ENCODE measurements around the gene GPRC5B. TPM values are rescaled to one million over a fixed set of nuclear protein-coding genes. Genes with fewer than 3 reads are reported as not detected.

Gene GPRC5B
- total RNA-seq, 2 donors from 2014 or later: 2.5 to 2.9 TPM

DNA sequence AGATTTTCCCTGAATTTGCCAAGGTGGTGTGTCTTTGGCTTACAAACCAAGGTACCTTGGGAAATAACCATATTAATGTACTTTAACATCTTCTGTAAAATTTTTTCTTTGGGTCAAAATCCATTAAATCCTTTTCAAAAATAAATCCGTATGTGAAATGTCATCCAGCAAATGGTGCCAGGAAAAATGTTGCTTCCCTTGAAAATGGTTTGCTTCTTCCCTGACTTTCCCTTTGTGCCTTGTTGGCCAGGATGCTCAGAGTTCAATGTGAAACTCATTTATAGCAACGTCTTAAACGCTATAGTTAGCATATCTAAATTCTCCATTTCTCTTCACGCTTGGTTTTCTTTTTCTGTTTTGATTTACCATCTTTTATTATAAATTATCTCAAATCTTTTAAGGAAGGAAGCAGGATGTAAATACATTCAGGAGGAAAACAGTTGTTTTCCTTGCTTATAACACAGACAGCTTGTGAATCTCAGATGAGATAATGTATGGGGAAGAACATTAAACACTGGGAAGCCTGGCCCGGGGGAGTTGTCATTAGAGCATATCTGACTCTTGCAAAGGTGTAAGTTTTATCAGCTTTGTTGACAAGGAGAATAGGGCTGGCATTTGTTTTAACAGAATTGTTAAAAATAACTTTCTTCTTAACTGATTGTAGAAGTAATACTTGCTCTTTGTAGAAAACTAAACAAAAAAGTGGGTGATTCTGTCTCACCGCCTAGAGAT lies 42.1 kb downstream of the GPRC5B start:
- no peak for DNase-seq
- H3K27ac Mint-ChIP-seq: no peak overlapping the region
- H3K36me3 Mint-ChIP-seq (ENCODE audit: low read depth): no peaks in the 10 kb centered on the region
- no peaks in the 10 kb centered on the region for H3K9me3 ChIP-seq (ENCODE audit: control insufficient read depth, low read length, poor library complexity, severe bottlenecking)
- peaks cover 3% of the 10 kb centered on the region for H3K4me1 Mint-ChIP-seq
- ATAC-seq: no peak
- H3K4me3 Mint-ChIP-seq: no peak overlapping the region
- H3K27me3 Mint-ChIP-seq: peaks cover 5% of the 10 kb centered on the region

GRCh38 chr16:19841184-19841583 lies 43.5 kb downstream of the GPRC5B start:
- Mint-ChIP-seq H3K4me1 (peaks cover 3% of the 10 kb centered on the region), H3K36me3 (ENCODE audit: low read depth) (no peaks in the 10 kb centered on the region), H3K27ac (no peak overlapping the region), H3K4me3 (no peak overlapping the region), H3K27me3 (no peaks in the 10 kb centered on the region)
- ATAC-seq: no peak
- no peaks in the 10 kb centered on the region for H3K9me3 ChIP-seq (ENCODE audit: control insufficient read depth, low read length, poor library complexity, severe bottlenecking)
- DNase-seq: no peak

DNA sequence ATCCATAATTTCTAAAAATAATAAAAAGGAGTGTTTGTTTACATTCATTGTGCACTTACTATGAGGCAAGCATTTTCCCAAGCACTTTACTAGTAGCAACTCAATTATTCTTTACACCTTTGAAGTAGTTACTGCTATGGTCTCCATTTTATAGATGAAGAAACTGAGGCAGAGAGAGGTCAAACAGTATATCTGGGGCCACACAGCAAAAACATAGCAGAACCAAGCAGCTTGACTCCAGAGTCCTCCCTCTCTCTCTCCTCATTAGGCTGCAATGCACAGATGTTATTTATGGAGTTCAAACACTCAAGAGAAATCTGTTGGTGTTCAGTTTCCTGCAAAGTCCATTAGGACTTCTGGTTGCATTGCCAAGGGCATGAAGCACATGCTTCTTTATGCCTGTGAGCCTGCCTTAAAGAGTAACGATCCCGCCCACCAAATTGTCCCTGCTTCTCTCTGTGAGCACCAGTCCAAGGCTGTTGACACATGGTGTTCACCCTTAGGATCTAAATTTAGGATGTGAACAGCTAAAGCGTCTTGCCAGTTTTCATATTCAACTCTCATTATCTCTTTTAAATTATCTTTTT lies 44.0 kb downstream of the GPRC5B start:
- no peaks in the 10 kb centered on the region for H3K27me3 Mint-ChIP-seq
- no peaks in the 10 kb centered on the region for H3K36me3 Mint-ChIP-seq (ENCODE audit: low read depth)
- no peak overlapping the region for H3K27ac Mint-ChIP-seq

GRCh38 chr16:19837984-19838707 lies 46.5 kb downstream of the GPRC5B start:
- H3K4me1 Mint-ChIP-seq: peaks cover 3% of the 10 kb centered on the region
- DNase-seq (no peak), ATAC-seq (no peak)
- H3K9me3 ChIP-seq (ENCODE audit: control insufficient read depth, low read length, poor library complexity, severe bottlenecking): no peaks in the 10 kb centered on the region
- H3K27me3 Mint-ChIP-seq: no peaks in the 10 kb centered on the region
- H3K27ac Mint-ChIP-seq: no peak overlapping the region
- H3K4me3 Mint-ChIP-seq: no peak overlapping the region
- H3K36me3 Mint-ChIP-seq (ENCODE audit: low read depth): no peaks in the 10 kb centered on the region

More for the DNA sequence above, 44.0 kb downstream of the GPRC5B start:
- no peaks in the 10 kb centered on the region for H3K9me3 ChIP-seq (ENCODE audit: control insufficient read depth, low read length, poor library complexity, severe bottlenecking)
- no peak for ATAC-seq
- Mint-ChIP-seq H3K4me3 (no peak overlapping the region), H3K4me1 (peaks cover 3% of the 10 kb centered on the region)
- DNase-seq: no peak

DNA sequence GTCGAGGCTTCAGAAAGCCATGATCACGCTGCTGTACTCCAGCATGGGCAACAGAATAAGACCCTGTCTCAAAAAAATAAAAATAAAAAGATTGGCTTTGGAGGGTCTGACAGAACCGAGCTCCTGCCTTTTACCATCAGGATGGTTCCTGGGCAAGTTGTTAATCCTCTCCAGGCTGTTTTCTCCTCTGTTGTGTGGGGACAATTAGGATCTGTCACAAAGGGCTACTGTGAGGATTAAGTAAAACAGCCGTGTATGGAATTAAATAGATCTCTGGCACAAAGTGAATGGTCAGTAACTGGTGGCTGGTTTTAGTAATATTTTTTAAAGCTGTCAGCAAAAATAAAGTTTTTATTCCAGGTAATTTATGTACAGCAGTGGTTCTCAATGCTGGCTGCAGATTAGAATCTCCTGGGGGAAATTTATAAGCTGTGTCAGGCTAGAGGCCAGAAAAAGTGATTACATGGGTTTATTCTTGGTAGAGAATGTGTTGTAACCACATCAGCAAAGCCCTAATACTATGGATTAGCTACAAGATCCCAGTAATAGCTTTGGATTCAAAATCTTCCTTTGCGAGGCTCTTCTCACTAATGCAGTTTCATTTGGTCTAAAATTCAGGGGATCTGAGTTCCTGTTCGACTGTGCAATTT lies 47.2 kb downstream of the GPRC5B start:
- DNase-seq: no peak
- no peaks in the 10 kb centered on the region for H3K9me3 ChIP-seq (ENCODE audit: control insufficient read depth, low read length, poor library complexity, severe bottlenecking)
- Mint-ChIP-seq H3K27me3 (no peaks in the 10 kb centered on the region), H3K36me3 (ENCODE audit: low read depth) (no peaks in the 10 kb centered on the region), H3K4me3 (no peak overlapping the region), H3K4me1 (peaks cover 3% of the 10 kb centered on the region), H3K27ac (no peak overlapping the region)
- no peak for ATAC-seq

DNA sequence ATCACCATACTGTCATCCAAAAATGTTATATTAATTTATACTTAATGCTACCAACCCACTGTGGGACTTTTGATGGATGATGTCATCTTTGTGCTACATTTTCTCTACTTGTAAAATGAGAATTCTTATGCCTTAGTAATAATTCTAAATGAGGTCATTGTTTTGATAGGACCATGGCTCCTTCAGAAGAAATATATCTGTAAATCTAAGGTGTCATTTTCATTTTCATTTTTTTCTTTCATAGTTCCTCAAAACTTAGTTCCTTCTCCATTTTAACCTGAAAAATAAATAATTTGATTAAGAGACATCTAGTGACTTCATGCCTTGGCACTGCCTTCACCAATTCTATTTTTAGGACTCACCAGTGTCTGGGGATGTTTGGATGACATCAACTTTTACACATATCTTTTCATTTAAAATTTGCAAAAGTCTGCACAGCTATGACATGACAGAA lies 48.7 kb downstream of the GPRC5B start:
- H3K4me3 Mint-ChIP-seq: no peak overlapping the region
- peaks cover 3% of the 10 kb centered on the region for H3K4me1 Mint-ChIP-seq
- no peaks in the 10 kb centered on the region for H3K27me3 Mint-ChIP-seq
- H3K27ac Mint-ChIP-seq: no peak overlapping the region
- no peaks in the 10 kb centered on the region for H3K36me3 Mint-ChIP-seq (ENCODE audit: low read depth)
- DNase-seq (no peak), ATAC-seq (no peak)
- H3K9me3 ChIP-seq (ENCODE audit: control insufficient read depth, low read length, poor library complexity, severe bottlenecking): no peaks in the 10 kb centered on the region

GRCh38 chr16:19835196-19835595 lies 49.5 kb downstream of the GPRC5B start:
- DNase-seq: no peak
- Mint-ChIP-seq H3K4me1 (peaks cover 3% of the 10 kb centered on the region), H3K36me3 (ENCODE audit: low read depth) (no peaks in the 10 kb centered on the region), H3K27ac (no peak overlapping the region), H3K4me3 (no peak overlapping the region), H3K27me3 (no peaks in the 10 kb centered on the region)
- no peak for ATAC-seq
- no peaks in the 10 kb centered on the region for H3K9me3 ChIP-seq (ENCODE audit: control insufficient read depth, low read length, poor library complexity, severe bottlenecking)

DNA sequence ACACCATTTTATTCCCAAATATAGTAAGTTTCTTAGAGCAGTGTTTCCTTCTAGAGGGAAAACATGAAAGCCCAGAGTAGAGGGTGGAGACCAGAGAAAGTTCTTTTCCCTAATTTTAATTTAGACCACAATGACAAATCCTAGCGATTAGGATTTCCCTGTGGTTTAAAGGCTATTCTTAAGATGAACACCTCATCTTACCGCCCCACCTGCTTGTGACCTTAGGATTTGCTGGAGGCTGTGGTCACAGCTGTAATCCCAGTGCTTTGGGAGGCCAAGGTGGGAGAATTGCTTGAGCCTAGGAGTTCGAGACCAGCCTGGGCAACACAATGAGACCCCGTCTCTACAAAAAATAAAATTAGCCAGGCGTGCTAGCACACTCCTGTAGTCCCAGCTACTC lies 51.1 kb downstream of the GPRC5B start:
- no peak overlapping the region for H3K27ac Mint-ChIP-seq
- no peak for ATAC-seq

DNA sequence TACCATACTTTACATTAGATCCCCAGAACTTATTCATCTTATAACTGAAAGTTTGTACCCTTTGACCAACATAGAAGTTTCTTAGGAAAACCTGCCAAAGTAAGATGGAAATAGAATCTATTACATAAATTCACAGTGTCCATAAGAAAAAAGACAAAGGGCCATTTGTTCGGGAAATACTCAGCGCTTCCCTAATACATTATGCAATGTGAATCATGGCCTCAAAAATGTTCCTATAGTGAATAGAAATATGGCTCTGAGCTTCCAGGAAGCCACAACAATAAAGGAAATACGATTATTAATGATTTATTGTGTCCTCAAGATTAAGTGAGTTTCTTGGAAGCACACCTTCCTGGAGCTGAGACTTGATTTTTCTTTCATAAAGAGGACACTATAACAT lies 51.5 kb downstream of the GPRC5B start:
- Mint-ChIP-seq H3K4me3 (no peak overlapping the region), H3K4me1 (peaks cover 3% of the 10 kb centered on the region), H3K27ac (no peak overlapping the region), H3K27me3 (no peaks in the 10 kb centered on the region), H3K36me3 (ENCODE audit: low read depth) (no peaks in the 10 kb centered on the region)
- no peak for DNase-seq
- no peak for ATAC-seq
- H3K9me3 ChIP-seq (ENCODE audit: control insufficient read depth, low read length, poor library complexity, severe bottlenecking): no peaks in the 10 kb centered on the region

More for the DNA sequence above, 51.1 kb downstream of the GPRC5B start:
- no peak for DNase-seq
- H3K36me3 Mint-ChIP-seq (ENCODE audit: low read depth): no peaks in the 10 kb centered on the region
- H3K9me3 ChIP-seq (ENCODE audit: control insufficient read depth, low read length, poor library complexity, severe bottlenecking): no peaks in the 10 kb centered on the region
- H3K4me1 Mint-ChIP-seq: peaks cover 3% of the 10 kb centered on the region
- no peaks in the 10 kb centered on the region for H3K27me3 Mint-ChIP-seq
- H3K4me3 Mint-ChIP-seq: no peak overlapping the region

DNA sequence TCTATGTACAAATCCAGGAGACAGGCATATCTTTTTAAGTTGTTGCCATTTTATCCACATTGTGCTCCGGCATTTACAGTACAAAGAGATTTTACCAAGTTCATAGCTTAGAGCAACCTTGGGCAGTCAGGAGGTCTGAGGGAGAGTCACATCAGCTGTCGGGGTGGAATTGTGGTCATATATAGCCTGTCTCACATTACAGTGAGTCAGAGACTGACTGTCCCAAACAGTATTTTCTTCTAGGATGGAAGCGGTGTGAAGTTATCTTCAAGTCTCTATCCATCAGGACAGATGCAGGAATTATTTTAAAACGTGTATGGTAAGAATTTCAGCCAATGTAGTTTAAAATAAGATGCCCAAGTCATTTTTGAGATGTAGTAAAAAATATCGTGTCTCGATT lies 53.0 kb downstream of the GPRC5B start:
- DNase-seq: no peak
- Mint-ChIP-seq H3K27ac (no peak overlapping the region), H3K27me3 (no peaks in the 10 kb centered on the region), H3K4me3 (no peak overlapping the region), H3K36me3 (ENCODE audit: low read depth) (no peaks in the 10 kb centered on the region), H3K4me1 (no peaks in the 10 kb centered on the region)
- no peaks in the 10 kb centered on the region for H3K9me3 ChIP-seq (ENCODE audit: control insufficient read depth, low read length, poor library complexity, severe bottlenecking)
- no peak for ATAC-seq

DNA sequence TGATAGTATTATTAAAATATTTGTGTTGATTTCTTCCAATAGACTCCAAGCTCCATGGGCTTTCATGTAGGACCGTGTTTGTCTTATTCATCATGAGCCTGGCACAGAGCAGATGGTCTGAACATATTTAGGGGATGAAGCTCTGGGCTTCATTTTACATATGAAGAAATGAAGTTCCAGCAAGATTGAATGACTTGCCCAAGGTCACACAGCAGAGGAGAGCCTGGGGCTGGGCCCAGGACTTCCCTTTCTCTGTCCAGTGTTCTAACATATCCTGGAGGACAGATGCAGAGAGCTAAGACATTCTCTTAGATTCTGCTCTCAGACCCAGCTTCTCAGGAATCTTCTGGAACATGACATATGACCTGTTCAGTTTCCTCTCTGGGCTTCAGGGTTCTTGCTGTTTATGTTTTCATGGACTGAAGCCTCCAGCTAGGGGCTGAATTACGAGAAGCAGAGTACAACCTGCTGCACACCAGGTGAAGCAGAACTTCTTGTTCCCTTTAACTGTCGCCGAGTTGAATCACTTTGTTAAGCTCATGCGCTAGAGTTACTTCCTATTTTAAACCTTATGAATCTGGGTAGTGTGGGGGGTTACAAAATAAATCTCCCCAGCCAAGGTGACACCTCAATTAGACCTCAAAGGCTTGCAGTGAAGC lies 53.6 kb downstream of the GPRC5B start:
- ATAC-seq: no peak
- H3K9me3 ChIP-seq (ENCODE audit: control insufficient read depth, low read length, poor library complexity, severe bottlenecking): no peaks in the 10 kb centered on the region
- no peaks in the 10 kb centered on the region for H3K27me3 Mint-ChIP-seq
- no peak overlapping the region for H3K4me3 Mint-ChIP-seq
- H3K36me3 Mint-ChIP-seq (ENCODE audit: low read depth): no peaks in the 10 kb centered on the region
- no peaks in the 10 kb centered on the region for H3K4me1 Mint-ChIP-seq
- DNase-seq: no peak
- no peak overlapping the region for H3K27ac Mint-ChIP-seq

- DNase-seq: no peak
- no peak for ATAC-seq
- H3K4me1 Mint-ChIP-seq: no peaks in the 10 kb centered on the region
- no peaks in the 10 kb centered on the region for H3K27me3 Mint-ChIP-seq
- H3K4me3 Mint-ChIP-seq: no peak overlapping the region
- H3K36me3 Mint-ChIP-seq (ENCODE audit: low read depth): no peaks in the 10 kb centered on the region
- no peaks in the 10 kb centered on the region for H3K9me3 ChIP-seq (ENCODE audit: control insufficient read depth, low read length, poor library complexity, severe bottlenecking)
- no peak overlapping the region for H3K27ac Mint-ChIP-seq
Observed at GRCh38 chr16:19829844-19830692, 54.6 kb downstream of the GPRC5B start.
